Astrocyte (in vitro differentiated cells and primary cell): ENCODE results near the gene DDC. TPM values are rescaled to one million over a fixed set of nuclear protein-coding genes. Genes with fewer than 3 reads are reported as not detected.

Experiments
- DNase-seq: peaks from one replicate; pipeline ENCODE4 v3.0.0-alpha.2; 2010; ENCODE audit warnings: low read depth
- FAIRE-seq: peaks from 2 replicates; lab custom pipeline; 2011; peaks lifted over from hg19 to GRCh38; lab: Jason Lieb, UNC
- H2AFZ ChIP-seq: 2 replicates; pipeline ENCODE4 v1.6.0; 2012; ENCODE audit warnings: low read depth, low read length, inconsistent platforms
- H3K27ac ChIP-seq: 2 replicates; pipeline ENCODE4 v1.5.1; 2011; ENCODE audit warnings: low read depth, low read length, inconsistent platforms
- H3K27me3 ChIP-seq: 2 replicates; pipeline ENCODE4 v1.6.0; 2011; ENCODE audit warnings: low read length, inconsistent platforms; ENCODE audit not compliant: insufficient read depth
- H3K36me3 ChIP-seq: 2 replicates; pipeline ENCODE4 v1.5.1; 2011; ENCODE audit warnings: low read length, inconsistent platforms; ENCODE audit not compliant: insufficient read depth
- H3K4me1 ChIP-seq: 2 replicates; pipeline ENCODE4 v1.5.1; 2011; ENCODE audit warnings: low read length, inconsistent platforms; ENCODE audit not compliant: insufficient read depth
- H3K4me2 ChIP-seq: 2 replicates; pipeline ENCODE4 v1.6.0; 2012; ENCODE audit warnings: low read length, inconsistent platforms
- H3K4me3 ChIP-seq: 2 replicates; pipeline ENCODE4 v1.5.1; 2011; ENCODE audit warnings: low read depth, mild to moderate bottlenecking, low read length, inconsistent platforms; ENCODE audit not compliant: insufficient read depth
- H3K79me2 ChIP-seq: 2 replicates; pipeline ENCODE4 v1.6.0; 2012; ENCODE audit warnings: mild to moderate bottlenecking, low read length, inconsistent platforms; ENCODE audit not compliant: insufficient read depth
- H3K9ac ChIP-seq: 2 replicates; pipeline ENCODE4 v1.6.0; 2012; ENCODE audit warnings: mild to moderate bottlenecking, low read length, inconsistent platforms
- H3K9me3 ChIP-seq: 2 replicates; pipeline ENCODE4 v1.5.1; 2012; ENCODE audit warnings: low read depth, mild to moderate bottlenecking, low read length, inconsistent platforms; ENCODE audit not compliant: insufficient read depth
- H4K20me1 ChIP-seq: 2 replicates; pipeline ENCODE4 v1.6.0; 2012; ENCODE audit warnings: low read length, inconsistent platforms; ENCODE audit not compliant: insufficient read depth
- H3K27ac Mint-ChIP-seq: one replicate; pipeline ENCODE4 v1.8.0; 2021; ENCODE audit warnings: mild to moderate bottlenecking, mixed read lengths; ENCODE audit not compliant: unreplicated experiment
- H3K27me3 Mint-ChIP-seq: one replicate; pipeline ENCODE4 v1.8.0; 2021; ENCODE audit warnings: low read depth, mixed read lengths; ENCODE audit not compliant: unreplicated experiment
- H3K36me3 Mint-ChIP-seq: one replicate; pipeline ENCODE4 v1.8.0; 2021; ENCODE audit warnings: low read depth, mixed read lengths; ENCODE audit not compliant: unreplicated experiment
- H3K4me1 Mint-ChIP-seq: one replicate; pipeline ENCODE4 v1.8.0; 2021; ENCODE audit warnings: low read depth, mixed read lengths; ENCODE audit not compliant: unreplicated experiment
- H3K4me3 Mint-ChIP-seq: one replicate; pipeline ENCODE4 v1.8.0; 2021; ENCODE audit warnings: mild to moderate bottlenecking, moderate library complexity, mixed read lengths; ENCODE audit not compliant: unreplicated experiment
- H3K9me3 Mint-ChIP-seq: one replicate; pipeline ENCODE4 v1.8.0; 2021; ENCODE audit warnings: mild to moderate bottlenecking, mixed read lengths; ENCODE audit not compliant: unreplicated experiment
- CTCF ChIP-seq: IDR thresholded peaks from 2 replicates; pipeline ENCODE4 v1.5.1; 2011; ENCODE audit warnings: low read depth, mild to moderate bottlenecking, inconsistent platforms, low read length, moderate library complexity; ENCODE audit not compliant: insufficient read depth
- EZH2 ChIP-seq: IDR thresholded peaks from 2 replicates; pipeline ENCODE4 v1.6.1; 2012; ENCODE audit warnings: mild to moderate bottlenecking, low read length, inconsistent platforms; ENCODE audit not compliant: insufficient read depth
- total RNA-seq: library from RNA; stranded (reverse); gene quantifications from 2 replicates; pipeline ENCODE4 v1.2.1, GENCODE V29; 2021

Gene DDC
- total RNA-seq, 1 donor from 2014 or later, result not detected

GRCh38 chr7:50608196-50608906 lies 43.1 kb upstream of the DDC start:
- H3K27ac Mint-ChIP-seq, result peak overlapping the region; percentile 17
- H3K9me3 Mint-ChIP-seq, result no peaks in the 10 kb centered on the region
- peaks cover 37% of the 10 kb centered on the region for H3K36me3 Mint-ChIP-seq
- Histone ChIP-seq H3K27me3 (no peaks in the 10 kb centered on the region), H4K20me1 (peaks cover 41% of the 10 kb centered on the region), H3K9ac (no peak overlapping the region), H3K4me3 (no peak overlapping the region), H3K4me1 (peaks cover 13% of the 10 kb centered on the region), H3K4me2 (no peak overlapping the region), H3K79me2 (peaks cover 3% of the 10 kb centered on the region), H3K9me3 (no peaks in the 10 kb centered on the region), H2AFZ (no peak overlapping the region), H3K27ac (no peak overlapping the region), H3K36me3 (peaks cover 48% of the 10 kb centered on the region)
- DNase-seq (no peak), FAIRE-seq (no peak)
- peaks cover 10% of the 10 kb centered on the region for H3K4me1 Mint-ChIP-seq
- H3K27me3 Mint-ChIP-seq, result no peaks in the 10 kb centered on the region
- TF ChIP-seq EZH2 (no peak), CTCF (no peak)
- H3K4me3 Mint-ChIP-seq, result no peak overlapping the region

GRCh38 chr7:50607524-50608125 lies 42.4 kb upstream of the DDC start:
- H3K9me3 ChIP-seq, result no peaks in the 10 kb centered on the region
- peaks cover 10% of the 10 kb centered on the region for H3K4me1 Mint-ChIP-seq
- no peak overlapping the region for H3K4me3 Mint-ChIP-seq
- peaks cover 50% of the 10 kb centered on the region for H3K36me3 ChIP-seq
- peak overlapping the region; percentile 17 for H3K27ac Mint-ChIP-seq
- H3K9me3 Mint-ChIP-seq, result no peaks in the 10 kb centered on the region
- TF ChIP-seq CTCF (no peak), EZH2 (no peak)
- H3K27me3 Mint-ChIP-seq, result no peaks in the 10 kb centered on the region
- H3K79me2 ChIP-seq, result peaks cover under 1% of the 10 kb centered on the region
- peaks cover 38% of the 10 kb centered on the region for H4K20me1 ChIP-seq
- H2AFZ ChIP-seq, result no peak overlapping the region
- H3K27me3 ChIP-seq, result no peaks in the 10 kb centered on the region
- no peak for DNase-seq
- FAIRE-seq, result no peak
- H3K4me2 ChIP-seq, result no peak overlapping the region
- H3K4me3 ChIP-seq, result no peak overlapping the region
- H3K9ac ChIP-seq, result no peak overlapping the region
- peaks cover 13% of the 10 kb centered on the region for H3K4me1 ChIP-seq
- no peak overlapping the region for H3K27ac ChIP-seq
- H3K36me3 Mint-ChIP-seq, result peaks cover 35% of the 10 kb centered on the region

DNA sequence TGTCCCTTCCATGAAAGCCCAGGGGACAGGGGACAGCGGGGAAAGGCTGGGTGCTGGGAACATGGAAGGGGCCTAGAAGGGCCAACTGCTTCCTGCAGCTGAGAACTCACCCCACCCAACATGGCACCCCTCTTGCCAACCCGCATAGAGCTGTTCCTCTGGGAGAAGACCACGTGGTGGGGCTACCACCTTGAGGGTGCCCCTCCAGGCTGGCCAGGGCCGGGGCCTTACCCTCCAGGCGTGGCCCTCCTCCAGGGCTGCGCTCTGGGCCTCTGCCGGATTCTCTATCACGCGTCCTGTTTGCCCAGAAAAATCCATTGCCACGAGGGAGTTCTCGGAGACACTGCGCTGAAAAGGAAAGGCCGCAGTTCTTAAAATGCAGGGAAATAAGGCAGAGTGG lies 39.9 kb upstream of the DDC start:
- H3K27ac ChIP-seq, result no peak overlapping the region

More for the DNA sequence above, 39.9 kb upstream of the DDC start:
- H3K9me3 Mint-ChIP-seq, result no peaks in the 10 kb centered on the region
- Histone ChIP-seq H3K9me3 (no peaks in the 10 kb centered on the region), H3K4me2 (no peak overlapping the region), H3K4me1 (no peaks in the 10 kb centered on the region), H2AFZ (no peak overlapping the region), H3K79me2 (no peaks in the 10 kb centered on the region), H4K20me1 (peaks cover 42% of the 10 kb centered on the region), H3K9ac (no peak overlapping the region), H3K4me3 (no peak overlapping the region), H3K36me3 (peaks cover 36% of the 10 kb centered on the region), H3K27me3 (no peaks in the 10 kb centered on the region)
- peaks cover 10% of the 10 kb centered on the region for H3K4me1 Mint-ChIP-seq
- H3K4me3 Mint-ChIP-seq, result no peak overlapping the region
- no peak overlapping the region for H3K27ac Mint-ChIP-seq
- H3K36me3 Mint-ChIP-seq, result peaks cover 38% of the 10 kb centered on the region
- TF ChIP-seq CTCF (no peak), EZH2 (no peak)
- FAIRE-seq (no peak), DNase-seq (no peak)
- H3K27me3 Mint-ChIP-seq, result no peaks in the 10 kb centered on the region
